Measurements from ENCODE around the gene ENTREP3. TPM values are rescaled to one million over a fixed set of nuclear protein-coding genes. Genes with fewer than 3 reads are reported as not detected.
A peak's percentile ranks its signal among the peaks of the same experiment; 100 is the strongest.

Gene ENTREP3
- total RNA-seq, 4 donors from 2014 or later: 9.0 to 21.9 (median 15.7) TPM

- in situ Hi-C loops (cut with MboI; ENCODE audit: low pct_ligation_motif_present in 1 of 4, low pct_unique_long_range_greater_than_20kb in 1 of 4, low sequenced_read_pairs in 3 of 4) (no loop called here), intact Hi-C loops (cut with DNase I; ENCODE audit: low total_unique reads) (no loop called here)
- Histone ChIP-seq H3K9me3 (no peaks in the 10 kb centered on the region), H3K27ac (no peak overlapping the region), H3K27me3 (no peaks in the 10 kb centered on the region), H3K4me3 (no peak overlapping the region), H3K4me1 (no peaks in the 10 kb centered on the region), H3K36me3 (no peaks in the 10 kb centered on the region)
- TF ChIP-seq CTCF (IDR thresholded peaks at IDR 0.05) (no peak), POLR2A (IDR thresholded peaks at IDR 0.05) (no peak), EP300 (IDR thresholded peaks at IDR 0.05; ENCODE audit: low read depth) (no peak), POLR2AphosphoS5 (IDR thresholded peaks at IDR 0.05) (no peak)
- WGBS, 2 donors (ENCODE audit: low coverage in 1 of 2): 95% methylated on average over 12 of the region's 12 CpGs; no CpG with 5 or more reads in 1 of the 2 donors
- DNase-seq: no peak
These were observed 29.2 kb upstream of the ENTREP3 start for GRCh38 chr1:155284476-155284875.

GRCh38 chr1:155282488-155283091 is 27.3 kb upstream of the ENTREP3 start:
- no peak for TF ChIP-seq POLR2A (IDR thresholded peaks at IDR 0.05)
- TF ChIP-seq EP300 (IDR thresholded peaks at IDR 0.05; ENCODE audit: low read depth): no peak
- TF ChIP-seq POLR2AphosphoS5 (IDR thresholded peaks at IDR 0.05): no peak
- no peak for TF ChIP-seq CTCF (IDR thresholded peaks at IDR 0.05)
- H3K9me3 ChIP-seq: no peaks in the 10 kb centered on the region
- DNase-seq: no peak
- 85 to 94% methylated on average over 5 to 28 of the region's 29 CpGs for WGBS, 2 donors (ENCODE audit: low coverage in 1 of 2)
- H3K4me3 ChIP-seq: no peak overlapping the region
- intact Hi-C loops (cut with DNase I; ENCODE audit: low total_unique reads): no loop called here
- H3K27ac ChIP-seq: no peak overlapping the region
- H3K4me1 ChIP-seq: peaks cover 0 to 12% (median 11%) of the 10 kb centered on the region in 4 donors
- H3K27me3 ChIP-seq: no peaks in the 10 kb centered on the region
- in situ Hi-C loops (cut with MboI; ENCODE audit: low pct_ligation_motif_present in 1 of 4, low pct_unique_long_range_greater_than_20kb in 1 of 4, low sequenced_read_pairs in 3 of 4): no loop called here
- no peaks in the 10 kb centered on the region for H3K36me3 ChIP-seq

- H3K4me3 ChIP-seq: no peak overlapping the region
- WGBS, 2 donors (ENCODE audit: low coverage in 1 of 2): 60 to 79% methylated on average over 1 to 2 of the region's 2 CpGs
- no peak overlapping the region for H3K27ac ChIP-seq
- no peak for DNase-seq
- intact Hi-C loops (cut with DNase I; ENCODE audit: low total_unique reads): loop anchor here (5.0 kb wide), 1 partner anchor 43 kb away; the partner anchor contains the start of gene RUSC1
- in situ Hi-C loops (cut with MboI; ENCODE audit: low pct_ligation_motif_present in 1 of 4, low pct_unique_long_range_greater_than_20kb in 1 of 4, low sequenced_read_pairs in 3 of 4): loop anchor here in 3 of 4 donors (5.0 to 10.0 kb wide), 2 partner anchors 43 to 46 kb away; partner anchors contain the start of gene RUSC1 (in 3 of the 3)
- no peaks in the 10 kb centered on the region for H3K27me3 ChIP-seq
- H3K4me1 ChIP-seq: peaks cover 5 to 18% (median 14%) of the 10 kb centered on the region in 4 donors
- TF ChIP-seq EP300 (IDR thresholded peaks at IDR 0.05; ENCODE audit: low read depth) (no peak), POLR2A (IDR thresholded peaks at IDR 0.05) (no peak), CTCF (IDR thresholded peaks at IDR 0.05) (no peak), POLR2AphosphoS5 (IDR thresholded peaks at IDR 0.05) (no peak)
- H3K9me3 ChIP-seq: no peaks in the 10 kb centered on the region
- no peaks in the 10 kb centered on the region for H3K36me3 ChIP-seq
These were observed 24.0 kb upstream of the ENTREP3 start for GRCh38 chr1:155279268-155279667.

- intact Hi-C loops (cut with DNase I; ENCODE audit: low total_unique reads) (loop anchor here (5.0 kb wide), 1 partner anchor 44 kb away; the partner anchor contains the start of gene RUSC1), in situ Hi-C loops (cut with MboI; ENCODE audit: low pct_ligation_motif_present in 1 of 4, low pct_unique_long_range_greater_than_20kb in 1 of 4, low sequenced_read_pairs in 3 of 4) (loop anchor here in 3 of 4 donors (5.0 to 10.0 kb wide), 2 partner anchors 44 to 46 kb away; partner anchors contain the start of gene RUSC1 (in 3 of the 3))
- no peak for DNase-seq
- WGBS, 2 donors (ENCODE audit: low coverage in 1 of 2): 59 to 63% methylated on average over 9 to 10 of the region's 10 CpGs
- Histone ChIP-seq H3K9me3 (no peaks in the 10 kb centered on the region), H3K27ac (peak overlapping the region in 1 of 4 donors; percentile 86), H3K4me1 (peaks cover 5 to 22% (median 18%) of the 10 kb centered on the region in 4 donors), H3K27me3 (no peaks in the 10 kb centered on the region), H3K4me3 (peak overlapping the region in 1 of 4 donors; percentile 90), H3K36me3 (no peaks in the 10 kb centered on the region)
- no peak for TF ChIP-seq POLR2AphosphoS5 (IDR thresholded peaks at IDR 0.05)
- TF ChIP-seq CTCF (IDR thresholded peaks at IDR 0.05): peak in 2 of 5 experiments; percentile 0 to 2
These were observed 23.4 kb upstream of the ENTREP3 start for GRCh38 chr1:155278689-155279160.
